GM19467 (cell line): ENCODE data around the gene SRR.

Experiments
- ATAC-seq: cut with Tn5 transposase; IDR thresholded peaks from one replicate; pipeline ENCODE4 v1.9.1; 2021; ENCODE audit warnings: mild to moderate bottlenecking, moderate library complexity; ENCODE audit not compliant: unreplicated experiment

The SRR gene

GRCh38 chr17:2338315-2338657 lies 34.5 kb downstream of the SRR start:
- ATAC-seq = no peak

- no peak for ATAC-seq
Measured at GRCh38 chr17:2343421-2343820, 39.7 kb downstream of the SRR start.

GRCh38 chr17:2344528-2344927 lies 40.8 kb downstream of the SRR start:
- no peak for ATAC-seq

GRCh38 chr17:2346475-2346874 lies 42.7 kb downstream of the SRR start:
- no peak for ATAC-seq

GRCh38 chr17:2347805-2348685 lies 44.3 kb downstream of the SRR start:
- ATAC-seq = no peak

- ATAC-seq = no peak
Measured at GRCh38 chr17:2351269-2351668, 47.5 kb downstream of the SRR start.

- no peak for ATAC-seq
Measured at GRCh38 chr17:2354311-2354710, 50.6 kb downstream of the SRR start.

- no peak for ATAC-seq
Measured at GRCh38 chr17:2357237-2357636, 53.5 kb downstream of the SRR start.

- no peak for ATAC-seq
Measured at GRCh38 chr17:2357931-2358434, 54.2 kb downstream of the SRR start.

- ATAC-seq = no peak
Measured at GRCh38 chr17:2361010-2361760, 57.4 kb downstream of the SRR start.

- no peak for ATAC-seq
Measured at GRCh38 chr17:2362016-2362415, 58.3 kb downstream of the SRR start.

GRCh38 chr17:2362416-2362815 lies 58.7 kb downstream of the SRR start:
- no peak for ATAC-seq

- no peak for ATAC-seq
Measured at GRCh38 chr17:2362881-2363280, 59.1 kb downstream of the SRR start.

- no peak for ATAC-seq
Measured at GRCh38 chr17:2363318-2363717, 59.6 kb downstream of the SRR start.

- no peak for ATAC-seq
Measured at GRCh38 chr17:2363851-2364762, 60.4 kb downstream of the SRR start.

- no peak for ATAC-seq
Measured at GRCh38 chr17:2364763-2365116, 61.0 kb downstream of the SRR start.

- no peak for ATAC-seq
Measured at GRCh38 chr17:2365132-2365531, 61.4 kb downstream of the SRR start.

- ATAC-seq = no peak
Measured at GRCh38 chr17:2366747-2367494, 63.2 kb downstream of the SRR start.

- ATAC-seq = no peak
Measured at GRCh38 chr17:2368359-2368758, 64.6 kb downstream of the SRR start.

- no peak for ATAC-seq
Measured at GRCh38 chr17:2369039-2369438, 65.3 kb downstream of the SRR start.
